ENCODE data around the gene FSTL5.

DNA sequence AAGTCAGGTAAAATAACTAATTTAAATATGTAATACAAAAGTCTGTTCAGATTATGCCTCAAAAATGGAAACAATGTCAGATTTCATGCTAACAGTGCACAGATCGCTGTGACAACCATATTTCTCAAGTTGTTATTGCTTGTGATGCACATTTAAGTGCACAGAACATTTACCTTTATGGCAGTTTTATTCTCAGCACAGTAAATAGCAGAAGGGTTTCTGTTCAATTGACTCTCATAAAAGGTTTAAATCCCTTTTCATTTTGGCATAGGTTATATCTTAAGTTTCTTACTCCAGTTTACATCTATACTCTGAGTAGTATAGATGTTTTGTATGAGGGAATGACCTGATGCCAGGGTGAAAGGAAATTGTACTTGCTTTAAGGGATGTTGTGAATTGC lies 247.8 kb downstream of the FSTL5 start:
- TF ChIP-seq, protein P1, sequence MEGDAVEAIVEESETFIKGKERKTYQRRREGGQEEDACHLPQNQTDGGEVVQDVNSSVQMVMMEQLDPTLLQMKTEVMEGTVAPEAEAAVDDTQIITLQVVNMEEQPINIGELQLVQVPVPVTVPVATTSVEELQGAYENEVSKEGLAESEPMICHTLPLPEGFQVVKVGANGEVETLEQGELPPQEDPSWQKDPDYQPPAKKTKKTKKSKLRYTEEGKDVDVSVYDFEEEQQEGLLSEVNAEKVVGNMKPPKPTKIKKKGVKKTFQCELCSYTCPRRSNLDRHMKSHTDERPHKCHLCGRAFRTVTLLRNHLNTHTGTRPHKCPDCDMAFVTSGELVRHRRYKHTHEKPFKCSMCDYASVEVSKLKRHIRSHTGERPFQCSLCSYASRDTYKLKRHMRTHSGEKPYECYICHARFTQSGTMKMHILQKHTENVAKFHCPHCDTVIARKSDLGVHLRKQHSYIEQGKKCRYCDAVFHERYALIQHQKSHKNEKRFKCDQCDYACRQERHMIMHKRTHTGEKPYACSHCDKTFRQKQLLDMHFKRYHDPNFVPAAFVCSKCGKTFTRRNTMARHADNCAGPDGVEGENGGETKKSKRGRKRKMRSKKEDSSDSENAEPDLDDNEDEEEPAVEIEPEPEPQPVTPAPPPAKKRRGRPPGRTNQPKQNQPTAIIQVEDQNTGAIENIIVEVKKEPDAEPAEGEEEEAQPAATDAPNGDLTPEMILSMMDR (IDR thresholded peaks at IDR 0.05; ENCODE audit: low read depth, low read length, missing input control) = no peak
- TF ChIP-seq TAF1 (conservative IDR thresholded peaks at IDR 0.05) = no peak
